HG03135 (cell line): ENCODE results near the gene CMAS.

Source experiments
- ATAC-seq: cut with Tn5 transposase; IDR thresholded peaks from one replicate; pipeline ENCODE4 v1.9.1; 2021; ENCODE audit warnings: mild to moderate bottlenecking, moderate library complexity; ENCODE audit not compliant: unreplicated experiment

The CMAS gene

GRCh38 chr12:22105542-22105941 is 59.5 kb downstream of the CMAS start:
- no peak for ATAC-seq

DNA sequence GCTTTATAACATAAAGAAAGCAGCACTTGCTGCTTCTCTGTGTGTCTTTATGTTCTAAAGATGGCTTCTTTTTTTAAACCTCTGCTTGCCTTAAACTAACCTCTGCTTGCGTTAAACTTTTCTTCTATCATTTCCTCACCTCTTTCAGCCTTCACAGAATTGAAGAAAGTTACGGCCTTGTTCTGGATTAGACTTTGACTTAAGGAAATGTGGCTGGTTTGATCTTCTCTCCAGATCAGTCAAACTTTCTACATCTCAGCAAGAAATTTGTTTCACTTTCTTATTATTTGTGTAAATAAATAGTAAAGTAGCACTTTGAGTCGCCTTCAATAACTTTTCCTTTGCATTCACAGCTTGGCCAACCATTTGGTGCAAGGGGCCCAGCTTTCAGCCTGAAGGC is 64.2 kb downstream of the CMAS start:
- ATAC-seq = no peak
